ENCODE data around the gene TTC9B.

The TTC9B gene

DNA sequence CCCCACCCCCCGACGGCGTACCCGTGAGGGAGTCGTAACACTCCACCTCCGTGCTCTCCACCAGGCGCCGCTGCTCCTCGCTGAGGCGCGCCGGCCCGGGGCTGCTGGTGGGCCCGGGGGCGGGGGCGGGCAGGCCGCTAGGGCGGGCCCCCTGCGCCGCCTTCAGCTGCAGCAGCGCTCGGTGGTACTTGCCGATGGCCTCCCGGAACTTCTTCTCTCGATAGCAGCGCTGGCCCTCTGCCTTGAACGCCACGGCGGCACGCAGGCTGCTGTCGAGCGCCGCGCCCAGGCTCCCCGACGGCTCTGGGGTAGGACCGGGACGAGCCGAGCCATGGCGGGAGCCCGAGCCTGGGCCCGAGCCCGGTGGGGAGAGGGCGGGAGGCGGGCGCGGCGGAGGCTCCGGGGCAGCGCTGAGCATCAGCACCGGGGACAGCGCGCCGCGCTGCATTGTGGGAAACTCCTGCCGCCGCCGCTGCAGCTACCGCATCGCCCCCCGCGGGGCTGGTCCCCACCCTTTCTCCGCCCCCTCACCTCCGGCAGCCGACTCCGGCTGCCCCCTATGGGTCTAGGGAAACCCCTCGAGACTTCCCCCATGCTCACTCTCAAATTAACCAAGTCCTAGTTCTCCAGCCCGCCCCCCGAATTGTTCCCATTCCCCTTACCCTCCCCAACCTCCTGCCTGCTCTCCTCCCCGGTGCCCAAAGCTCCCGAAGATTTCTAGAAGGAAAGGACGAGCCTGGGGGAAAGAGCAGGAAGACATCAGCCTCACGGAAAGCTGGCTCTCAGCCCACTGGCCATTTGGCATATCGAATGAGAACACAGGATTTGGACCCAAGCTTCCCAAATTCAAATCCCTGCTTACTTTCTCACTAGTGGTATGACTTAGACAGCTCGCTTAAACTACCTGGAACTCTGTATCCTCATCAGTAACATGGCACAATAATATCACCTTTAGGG lies at the start of gene TTC9B:
Gene TTC9B (minus strand): TSS at position 451 of the 957 bp plus-strand sequence. CDS start 3 bp downstream, at position 448.
- peak in 1 of 2 experiments; percentile 15 for DNase-seq

DNA sequence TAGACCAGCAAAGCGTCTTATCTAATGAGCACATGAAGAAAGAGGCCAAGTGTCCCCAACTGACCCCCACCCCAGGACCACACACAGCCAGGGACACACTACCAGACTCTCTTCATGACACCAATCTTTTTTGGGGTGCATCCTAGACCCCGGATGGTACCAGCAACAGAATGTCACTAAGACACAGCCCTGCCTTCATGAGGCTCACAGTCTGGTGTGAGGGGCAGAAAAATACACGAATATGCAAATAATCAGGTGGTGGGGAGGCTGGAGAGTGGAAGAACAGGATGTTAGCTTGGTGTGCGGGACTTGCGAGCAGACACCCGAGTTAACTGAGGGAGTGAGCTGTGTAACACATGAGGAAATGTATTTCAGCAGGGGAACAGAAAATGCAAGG lies 49.4 kb upstream of the TTC9B start:
- DNase-seq = no peak

DNA sequence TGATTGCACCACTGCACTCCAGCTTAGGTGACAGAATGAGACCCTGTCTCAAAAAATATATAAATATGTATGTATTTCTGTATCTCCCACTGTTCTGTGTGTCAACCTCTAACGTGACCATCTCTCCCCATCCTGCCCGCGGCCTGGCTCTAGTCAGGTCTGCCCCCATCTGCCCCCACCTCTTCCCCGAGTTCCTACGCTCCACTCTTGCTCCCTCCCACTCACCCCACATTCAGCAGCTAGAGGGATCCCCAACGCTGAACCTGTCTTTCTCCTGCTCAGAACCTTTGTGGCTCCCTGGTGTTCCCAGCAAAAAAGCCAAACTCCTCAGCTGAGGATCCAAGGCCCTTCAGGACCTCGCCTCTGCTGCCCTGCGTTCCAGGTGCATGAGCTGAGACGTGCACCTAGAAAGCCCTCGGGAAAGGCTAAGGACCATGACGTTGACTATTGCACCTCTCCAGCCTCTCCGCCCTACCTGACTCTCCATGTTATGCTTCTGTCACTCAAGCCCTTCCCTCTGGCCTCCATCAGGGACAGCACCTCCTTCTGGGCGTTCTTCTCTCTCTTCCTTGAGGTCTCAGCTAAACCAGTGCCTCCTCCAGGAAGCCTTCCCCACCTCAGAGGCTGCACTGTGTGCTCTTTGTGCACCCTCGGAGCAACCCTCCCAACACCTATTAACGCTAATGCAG lies 48.9 kb upstream of the TTC9B start:
- DNase-seq = no peak

DNA sequence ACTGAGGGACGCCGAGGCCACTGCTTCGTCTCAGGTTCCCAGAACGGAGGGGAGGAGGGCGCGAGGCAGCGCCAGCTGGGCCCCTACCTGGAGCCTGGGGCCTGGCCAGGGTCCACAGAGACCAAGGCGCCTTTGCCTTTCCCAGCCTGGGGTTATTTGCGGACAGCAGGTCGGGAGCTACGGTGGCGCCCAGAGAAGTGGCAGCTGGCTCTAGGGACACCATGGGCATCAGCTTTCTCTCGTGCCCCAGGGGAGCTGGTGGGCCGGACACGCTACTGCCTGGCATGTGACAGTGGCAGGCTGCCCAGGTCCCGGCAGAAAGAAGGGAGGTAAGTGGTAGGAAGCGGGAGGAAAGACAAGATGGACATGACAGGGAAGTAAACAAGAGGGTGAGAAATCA lies 47.9 kb upstream of the TTC9B start:
- DNase-seq = no peak

DNA sequence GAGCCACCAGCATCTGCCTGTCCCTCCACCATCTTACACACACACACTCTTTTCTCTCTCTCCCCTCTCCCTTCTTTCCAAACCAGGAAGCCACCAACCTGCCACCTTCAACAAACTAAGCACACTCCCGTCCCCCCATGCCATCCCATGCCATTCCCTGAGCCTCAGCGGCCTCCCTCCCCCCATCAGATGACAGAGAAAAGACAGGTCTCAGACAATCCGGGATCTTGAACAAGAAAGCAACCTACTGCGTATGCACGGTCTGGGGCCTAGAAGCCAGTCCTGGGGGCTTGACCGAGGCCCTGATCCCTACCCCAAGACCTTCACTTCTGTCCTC lies 47.5 kb upstream of the TTC9B start:
- DNase-seq = no peak

DNA sequence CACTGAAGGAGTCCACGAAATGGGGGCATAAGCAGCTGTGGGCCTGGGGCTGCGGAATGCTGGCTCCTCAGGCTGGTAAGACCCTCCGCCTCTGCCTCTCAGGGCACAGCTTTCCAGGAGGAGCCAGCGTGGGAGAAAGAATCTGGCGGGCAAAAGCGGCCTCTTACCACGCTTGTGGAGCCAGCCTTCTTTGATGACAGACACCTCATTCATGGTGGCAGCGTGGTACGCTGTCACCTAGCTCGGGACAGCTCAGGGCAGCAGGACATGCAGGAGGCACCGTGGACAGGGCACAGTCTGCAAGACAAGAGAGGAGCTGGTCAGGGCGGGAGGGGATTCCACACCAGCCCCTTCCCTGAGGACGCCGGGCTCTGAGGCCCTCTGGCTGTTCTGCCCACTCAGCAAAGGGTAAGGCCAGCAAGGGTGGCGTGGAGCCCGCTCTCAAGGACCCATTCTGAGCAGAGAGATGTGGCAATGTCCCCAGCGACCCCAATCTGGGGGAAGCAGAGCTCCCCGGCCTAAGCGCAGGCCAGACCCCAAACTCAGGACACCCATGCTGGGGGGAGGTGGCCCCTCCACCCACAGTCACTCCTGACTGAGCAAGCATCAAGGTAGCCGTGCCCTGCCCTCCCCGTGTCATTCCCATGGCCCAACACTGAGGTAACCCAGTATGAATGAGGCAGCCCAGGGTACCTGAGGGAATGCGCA lies 47.0 kb upstream of the TTC9B start:
- no peak for DNase-seq

DNA sequence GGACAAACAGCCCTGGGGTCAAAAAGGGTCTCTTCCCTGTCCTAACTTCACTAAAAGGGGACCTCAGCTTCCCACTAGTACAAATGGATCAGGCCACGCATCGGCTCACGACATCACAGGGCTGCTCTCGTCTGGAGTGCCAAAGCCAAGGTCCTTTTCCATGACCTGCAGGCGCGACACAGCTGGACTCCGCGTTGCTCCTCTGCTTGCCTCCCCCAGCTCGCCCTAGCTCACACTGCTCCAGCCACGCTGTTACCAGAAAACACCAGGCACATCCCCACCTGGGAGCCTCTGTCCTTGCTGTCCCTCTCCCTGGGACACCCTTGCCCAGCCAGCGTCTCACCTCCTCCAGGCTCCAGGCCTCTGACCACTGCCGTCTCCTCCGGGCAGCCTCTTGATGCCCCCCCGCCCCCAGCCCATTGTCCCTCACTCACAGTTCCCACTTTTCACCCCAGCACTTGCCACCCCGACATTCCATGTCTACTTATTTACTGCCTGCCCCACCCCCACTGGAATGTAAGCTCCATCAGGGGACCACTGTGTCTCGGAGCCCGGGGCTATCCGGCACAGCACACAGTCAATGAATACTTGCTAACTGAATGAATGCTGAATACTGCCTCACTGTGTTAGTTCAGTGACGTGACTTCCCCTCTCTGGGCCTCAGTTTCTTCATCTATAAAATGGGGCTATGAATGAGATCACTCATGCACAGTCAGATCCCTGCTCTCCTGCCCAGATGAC lies 46.3 kb upstream of the TTC9B start:
- no peak for DNase-seq

DNA sequence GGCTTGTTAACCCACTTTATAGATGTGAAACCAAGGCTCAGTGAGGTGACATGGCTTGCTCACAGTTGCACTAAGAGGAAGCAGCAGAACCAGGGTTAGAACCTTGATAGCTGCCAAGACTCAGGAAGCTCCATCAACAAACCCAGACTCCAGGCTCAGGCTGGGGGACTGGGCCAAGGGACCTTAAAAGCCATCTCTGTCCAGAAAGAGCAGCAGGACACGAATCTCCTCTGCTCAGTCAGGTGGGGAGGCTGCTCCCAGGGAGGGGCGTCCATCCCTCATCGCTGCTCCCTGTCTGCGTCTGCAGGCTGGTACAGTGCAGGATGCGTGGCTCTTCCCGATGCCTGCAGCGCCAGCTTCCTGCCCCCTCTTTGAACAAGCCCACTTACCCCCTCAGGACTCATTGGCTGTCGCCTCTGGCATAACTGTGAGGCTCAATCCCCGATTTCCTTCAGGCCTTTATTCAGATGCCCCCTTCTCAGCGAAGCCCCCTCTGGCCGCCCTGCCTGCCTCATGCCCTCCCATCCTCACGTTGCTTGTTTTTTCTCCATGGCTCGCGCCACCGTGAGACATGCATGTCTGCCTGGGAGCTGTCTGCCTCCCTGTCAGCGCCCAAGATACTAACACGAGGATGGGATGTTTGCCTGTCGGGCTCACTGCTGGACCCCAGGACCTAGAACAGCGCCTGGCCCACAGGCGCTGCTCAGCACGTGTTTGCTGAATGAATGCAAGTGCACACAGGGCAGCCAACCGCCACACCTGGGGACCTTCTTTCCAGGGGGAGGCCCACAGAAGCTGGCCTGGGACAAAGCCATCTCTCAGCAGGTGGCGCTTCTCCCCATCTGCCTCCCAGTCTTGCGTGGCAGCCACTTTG lies 45.5 kb upstream of the TTC9B start:
- no peak for DNase-seq

DNA sequence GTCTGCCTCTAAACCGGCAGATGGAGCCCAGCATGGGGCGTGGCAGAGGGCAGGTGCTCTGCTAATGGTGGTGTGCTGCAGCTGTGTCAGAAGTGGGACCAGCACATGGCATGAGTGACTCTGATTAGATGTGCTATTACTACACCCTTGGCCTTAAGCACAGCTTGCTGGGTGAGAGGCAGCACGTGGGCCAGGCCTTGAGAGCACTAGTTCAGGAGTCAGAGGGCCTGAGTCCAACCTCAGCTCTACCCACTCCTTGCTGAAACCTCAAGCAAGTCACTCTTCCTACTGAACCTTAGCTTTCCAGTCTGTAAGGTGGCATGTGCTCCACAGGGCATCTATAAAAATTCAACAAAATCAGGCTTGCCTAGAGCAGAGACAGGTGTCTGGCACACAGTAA lies 44.2 kb upstream of the TTC9B start:
- DNase-seq = no peak

DNA sequence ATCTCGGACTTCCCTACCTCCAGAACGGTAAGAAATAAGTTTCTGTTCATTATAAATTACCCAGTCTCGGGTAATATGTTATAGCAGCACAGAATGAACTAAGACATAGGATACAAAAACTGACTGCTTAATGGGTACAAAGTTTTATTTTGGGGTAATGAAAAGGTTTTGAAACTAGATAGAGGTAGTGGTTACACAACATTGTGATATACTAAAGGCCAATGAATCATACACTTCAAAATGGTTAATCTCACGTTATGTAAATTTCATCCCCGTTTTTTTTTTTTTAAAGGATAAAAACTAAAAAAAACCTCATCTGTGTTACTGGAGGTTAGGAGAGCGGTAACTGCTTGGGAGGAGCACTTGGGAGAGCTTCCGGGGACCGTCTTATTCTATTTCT lies 43.4 kb upstream of the TTC9B start:
- DNase-seq = no peak

DNA sequence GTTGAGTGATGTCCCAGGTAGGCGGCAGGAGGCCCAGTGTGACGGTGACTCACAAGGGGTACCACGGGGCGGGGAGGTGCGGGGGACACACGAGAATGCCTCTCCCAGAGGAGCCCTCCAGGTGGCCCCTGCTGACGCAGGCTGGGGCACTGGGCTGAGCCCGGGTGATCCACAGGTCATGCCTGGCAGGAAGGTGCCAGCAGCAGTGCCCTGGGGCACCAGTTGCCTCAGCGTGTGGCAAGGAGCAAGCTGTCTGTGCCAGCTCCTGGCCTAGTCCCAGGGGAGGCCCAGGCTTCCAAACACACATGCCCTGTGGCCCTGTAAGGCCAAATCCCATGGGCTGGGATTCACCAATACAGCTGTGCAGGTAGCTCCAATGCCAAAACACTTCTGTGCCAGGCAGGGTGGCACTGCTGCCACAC lies 38.9 kb upstream of the TTC9B start:
- no peak for DNase-seq

DNA sequence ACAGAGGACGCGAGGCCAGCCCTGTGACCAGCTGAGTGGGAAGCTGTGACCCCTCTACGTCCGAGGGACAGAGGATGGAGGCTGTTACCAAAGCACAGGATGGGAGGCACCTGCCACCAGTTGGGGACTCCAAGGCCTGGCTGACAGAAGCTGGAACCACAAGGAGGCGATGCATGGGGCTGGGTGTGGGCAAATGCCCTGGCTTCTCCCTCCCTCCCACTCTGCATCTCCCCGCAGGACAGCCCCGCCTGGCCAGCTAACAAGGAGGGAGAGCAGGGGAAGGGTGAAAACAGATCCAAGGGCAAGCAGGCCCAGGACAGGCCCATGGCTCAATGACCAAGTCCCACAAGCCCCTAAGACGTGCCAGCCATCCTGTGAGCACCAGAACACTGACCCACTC lies 38.3 kb upstream of the TTC9B start:
- DNase-seq = no peak

DNA sequence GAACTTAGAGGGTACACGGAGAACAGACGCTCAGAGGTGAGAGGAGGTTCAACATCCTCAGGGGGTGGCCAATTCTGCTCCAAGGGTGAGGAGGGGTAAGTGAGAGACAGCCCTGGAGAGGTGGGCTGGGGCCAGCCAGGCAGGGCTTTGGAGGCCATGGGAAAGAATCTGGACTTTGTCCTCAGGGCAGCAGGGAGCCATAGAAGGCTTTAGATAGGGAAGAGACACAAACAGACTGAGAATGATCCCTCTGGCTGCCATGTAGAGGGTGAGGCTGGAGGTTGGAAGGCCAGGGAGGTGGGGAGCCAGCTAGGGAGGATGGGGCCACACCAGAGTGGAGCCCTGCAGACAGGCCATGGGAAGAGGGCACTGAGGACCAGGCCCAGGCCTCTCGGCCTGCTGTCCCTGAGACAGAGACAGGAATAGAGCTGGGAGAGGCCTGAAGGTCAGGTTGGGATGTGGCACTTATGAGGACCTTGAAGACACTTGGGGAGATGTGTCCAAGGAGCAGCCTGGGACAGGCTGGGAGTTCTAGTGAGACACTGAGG lies 37.5 kb upstream of the TTC9B start:
- no peak for DNase-seq

DNA sequence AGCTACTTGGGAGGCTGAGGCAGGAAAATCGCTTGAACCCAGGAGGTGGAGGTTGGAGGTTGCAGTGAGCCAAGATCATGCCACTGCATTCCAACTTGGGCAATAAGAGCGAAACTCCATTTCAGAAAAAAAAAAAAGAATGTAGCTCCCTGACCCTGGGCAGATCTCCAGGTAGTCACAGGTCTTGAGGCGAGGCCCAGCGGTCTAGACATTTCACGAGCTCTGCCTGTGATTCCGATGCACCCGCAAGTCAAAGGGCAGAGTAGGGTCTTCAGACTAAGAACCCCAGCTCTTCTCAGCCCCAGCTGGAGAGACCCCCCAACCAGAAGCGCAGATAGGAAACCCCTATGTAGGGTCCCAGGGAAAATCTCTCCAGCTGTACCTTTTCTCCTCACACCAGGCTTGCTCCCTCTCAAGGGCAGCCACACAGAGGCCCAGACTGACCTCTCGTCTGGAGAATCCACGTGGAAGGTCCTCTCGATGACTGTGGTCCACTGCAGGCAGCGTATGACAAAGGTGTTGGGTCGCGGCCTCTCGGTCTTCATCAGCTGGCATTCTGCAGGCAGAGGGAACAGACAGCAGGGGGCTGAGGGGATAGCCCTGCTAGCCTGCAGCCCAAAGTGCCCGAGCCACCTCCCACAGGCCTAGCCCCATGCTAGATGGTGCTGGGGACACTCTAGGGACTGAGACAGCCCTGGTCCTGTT lies 36.7 kb upstream of the TTC9B start:
- no peak for DNase-seq

DNA sequence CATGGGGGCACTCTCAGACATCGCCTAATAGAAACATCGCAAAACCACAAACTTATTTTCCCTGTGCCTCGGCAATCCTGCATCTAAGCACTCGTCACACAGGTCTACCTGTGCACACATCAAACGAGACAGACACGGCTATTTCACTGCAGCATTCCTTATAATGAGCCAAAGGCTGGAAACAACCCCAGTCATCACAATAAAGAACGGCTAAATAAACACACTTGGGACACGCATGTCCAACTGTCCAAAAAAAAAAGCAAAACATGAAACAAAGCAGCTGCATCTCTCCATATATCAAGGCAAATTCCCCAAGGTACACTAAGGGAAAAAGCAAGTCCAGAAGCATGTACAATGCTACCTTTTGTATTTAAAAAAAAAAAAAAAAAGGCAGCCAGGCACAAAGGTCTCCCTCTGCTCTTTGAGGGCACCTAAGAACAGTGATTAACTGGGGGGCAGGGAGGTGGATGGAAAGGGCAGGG lies 35.5 kb upstream of the TTC9B start:
- DNase-seq = no peak

DNA sequence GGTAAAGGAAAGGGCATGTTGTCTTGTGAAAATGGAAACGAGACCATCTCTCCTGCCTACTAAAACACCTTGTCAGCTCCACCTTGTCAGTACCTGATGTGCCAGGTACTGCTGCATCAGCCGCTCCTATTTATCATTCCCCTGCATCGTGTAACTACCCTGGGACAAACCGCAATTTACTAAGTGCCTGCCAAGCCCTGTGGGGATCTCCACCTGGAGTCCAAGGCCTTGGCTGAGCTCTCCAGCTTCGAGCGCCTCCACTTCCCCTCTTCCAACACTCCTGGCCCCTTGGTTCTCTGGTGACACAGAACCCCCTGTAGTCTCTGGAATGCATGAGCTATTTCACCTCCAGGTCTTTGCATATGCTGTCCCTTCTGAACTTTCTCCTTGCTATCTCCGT lies 34.2 kb upstream of the TTC9B start:
- no peak for DNase-seq

DNA sequence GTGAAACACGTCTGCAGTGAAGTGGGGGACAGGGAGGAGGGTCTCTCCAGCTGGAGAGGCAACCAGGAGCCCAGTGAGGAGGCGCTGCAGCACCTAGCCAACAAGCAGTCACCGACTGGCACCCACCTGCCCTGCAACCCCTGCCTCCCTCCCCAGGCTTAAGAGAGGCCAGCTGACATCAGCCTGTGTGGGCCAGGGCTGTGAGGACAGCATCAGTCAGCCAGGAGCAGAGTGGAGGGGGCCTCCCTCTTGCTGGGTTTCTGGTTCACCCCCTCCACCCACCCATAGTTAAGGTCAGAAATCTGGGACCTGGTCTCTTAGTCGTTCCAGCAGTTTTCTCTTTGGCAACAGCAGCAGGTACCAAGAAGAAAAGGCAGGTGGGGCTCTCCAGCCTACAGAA lies 33.8 kb upstream of the TTC9B start:
- DNase-seq = no peak

DNA sequence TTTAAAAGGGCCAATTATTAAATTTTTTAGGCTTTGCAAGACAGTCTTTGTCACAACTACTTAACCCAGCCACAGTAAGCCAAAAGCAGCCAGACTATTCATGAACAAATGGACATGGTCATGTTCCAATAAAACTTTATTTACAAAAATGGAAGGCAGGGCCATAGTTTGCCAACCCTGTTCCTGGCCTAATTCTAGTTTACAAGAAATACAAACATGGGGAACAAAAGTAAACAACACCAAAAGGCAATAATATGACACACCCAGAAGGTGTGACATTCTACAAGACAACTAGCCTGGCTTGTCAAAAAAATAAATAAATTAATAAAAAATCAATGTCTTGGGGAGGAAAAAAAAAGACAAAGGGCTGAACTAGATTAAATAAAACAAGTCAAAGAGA lies 33.1 kb upstream of the TTC9B start:
- no peak for DNase-seq

DNA sequence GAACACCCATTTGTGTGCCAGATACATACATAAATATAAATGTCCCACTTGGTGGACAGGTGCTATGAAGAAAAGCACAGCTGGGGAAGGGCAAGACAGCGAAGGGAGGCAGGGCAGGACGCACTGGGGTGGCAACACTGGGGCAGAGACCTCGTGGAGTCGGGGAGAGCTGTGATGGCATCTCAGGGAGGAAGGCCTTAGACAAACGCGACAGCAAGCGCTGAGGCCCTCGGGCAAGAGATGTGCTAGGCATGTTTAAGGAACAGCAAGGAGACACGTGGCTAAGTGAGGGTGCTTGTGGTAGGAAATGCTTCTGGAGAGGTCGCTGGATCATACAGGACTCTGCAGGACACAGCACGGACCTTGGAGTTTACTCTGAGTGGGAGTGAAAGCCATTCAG lies 31.6 kb upstream of the TTC9B start:
- DNase-seq = no peak

DNA sequence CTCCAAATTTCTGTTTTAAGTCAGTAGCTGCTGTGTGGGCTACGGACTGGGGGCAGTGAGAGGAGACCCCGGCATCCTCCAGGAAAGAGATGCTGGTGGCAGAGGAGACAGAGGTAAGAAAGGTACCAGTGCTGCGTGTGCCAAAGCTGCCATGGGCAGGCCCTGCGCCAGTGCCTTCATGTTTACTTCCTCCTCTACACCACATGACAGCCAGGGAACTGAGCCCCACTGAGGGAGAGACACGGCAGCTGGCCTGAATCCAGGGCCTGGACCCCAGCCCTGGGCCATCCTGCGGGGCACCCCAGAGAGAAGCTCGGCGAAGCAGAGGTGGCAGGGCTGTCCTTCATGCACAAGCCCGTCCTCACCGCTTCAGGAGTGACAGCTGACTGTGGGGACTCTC lies 31.0 kb upstream of the TTC9B start:
- DNase-seq = no peak

DNA sequence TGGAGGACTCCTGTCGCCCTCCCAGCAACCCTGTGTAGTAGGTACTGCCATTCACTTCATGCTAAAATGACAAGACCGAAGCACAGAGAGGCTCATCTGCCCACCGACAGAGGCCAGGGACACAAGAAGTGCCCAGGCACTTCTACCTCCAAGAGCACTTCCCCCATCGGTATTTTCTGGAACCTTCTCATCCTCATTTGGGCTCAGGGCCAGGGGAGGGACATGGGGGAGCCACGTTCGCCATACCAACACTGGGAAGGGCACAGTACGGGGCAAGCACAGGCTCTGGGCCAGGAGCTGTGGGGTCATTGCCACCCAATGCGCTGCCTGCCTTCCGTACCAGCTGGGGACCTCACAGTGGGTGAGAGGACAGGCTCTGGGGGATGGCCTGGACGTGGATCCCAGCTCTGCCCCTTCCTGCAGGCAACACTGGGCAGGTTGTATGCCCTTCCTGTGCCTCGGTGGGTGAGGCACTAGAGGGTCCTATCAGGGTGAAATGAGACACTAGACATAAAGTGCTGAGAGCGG lies 29.6 kb upstream of the TTC9B start:
- no peak for DNase-seq
